Subcutaneous adipose tissue (tissue), 4 donors: ENCODE results near the gene TWIST2. TPM values are rescaled to one million over a fixed set of nuclear protein-coding genes. Genes with fewer than 3 reads are reported as not detected.

ENCODE experiments used
- total RNA-seq, 4 donors: library from RNA; depleted of rRNA; stranded (reverse); fragments of >200 nt; gene quantifications; one replicate each; pipeline ENCODE4 v1.1.0, GENCODE V29; 2016
- TF ChIP-seq, protein P1 (sequence below): fragments of 450-650 bp; IDR thresholded peaks from one replicate; pipeline ENCODE4 v1.5.1; 2016; ENCODE audit warnings: low read depth, mild to moderate bottlenecking, control low read depth, antibody characterized with exemption, moderate library complexity

Gene TWIST2
- total RNA-seq, 4 donors from 2014 or later, result 90.8 to 282 (median 125) TPM

DNA sequence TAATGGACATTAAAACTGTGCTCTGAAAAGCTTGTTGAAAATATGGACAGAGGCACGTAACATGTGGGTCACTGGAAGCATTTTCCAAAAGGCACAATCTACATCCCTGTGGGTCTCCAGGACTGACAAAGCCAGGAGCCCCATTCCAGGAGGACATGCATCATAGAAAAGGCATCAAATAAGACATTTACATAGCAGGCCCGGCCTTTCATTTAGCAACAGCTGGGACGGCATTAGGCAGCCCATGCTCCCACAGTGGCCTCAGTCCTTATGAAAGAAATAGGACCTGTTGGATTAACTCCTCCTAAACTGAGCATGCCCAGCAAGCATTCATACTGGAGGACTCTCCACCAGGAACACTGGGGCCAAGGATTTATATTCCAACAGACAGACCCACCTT lies 72.2 kb downstream of the TWIST2 start:
- TF ChIP-seq, protein P1, sequence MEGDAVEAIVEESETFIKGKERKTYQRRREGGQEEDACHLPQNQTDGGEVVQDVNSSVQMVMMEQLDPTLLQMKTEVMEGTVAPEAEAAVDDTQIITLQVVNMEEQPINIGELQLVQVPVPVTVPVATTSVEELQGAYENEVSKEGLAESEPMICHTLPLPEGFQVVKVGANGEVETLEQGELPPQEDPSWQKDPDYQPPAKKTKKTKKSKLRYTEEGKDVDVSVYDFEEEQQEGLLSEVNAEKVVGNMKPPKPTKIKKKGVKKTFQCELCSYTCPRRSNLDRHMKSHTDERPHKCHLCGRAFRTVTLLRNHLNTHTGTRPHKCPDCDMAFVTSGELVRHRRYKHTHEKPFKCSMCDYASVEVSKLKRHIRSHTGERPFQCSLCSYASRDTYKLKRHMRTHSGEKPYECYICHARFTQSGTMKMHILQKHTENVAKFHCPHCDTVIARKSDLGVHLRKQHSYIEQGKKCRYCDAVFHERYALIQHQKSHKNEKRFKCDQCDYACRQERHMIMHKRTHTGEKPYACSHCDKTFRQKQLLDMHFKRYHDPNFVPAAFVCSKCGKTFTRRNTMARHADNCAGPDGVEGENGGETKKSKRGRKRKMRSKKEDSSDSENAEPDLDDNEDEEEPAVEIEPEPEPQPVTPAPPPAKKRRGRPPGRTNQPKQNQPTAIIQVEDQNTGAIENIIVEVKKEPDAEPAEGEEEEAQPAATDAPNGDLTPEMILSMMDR, result no peak

DNA sequence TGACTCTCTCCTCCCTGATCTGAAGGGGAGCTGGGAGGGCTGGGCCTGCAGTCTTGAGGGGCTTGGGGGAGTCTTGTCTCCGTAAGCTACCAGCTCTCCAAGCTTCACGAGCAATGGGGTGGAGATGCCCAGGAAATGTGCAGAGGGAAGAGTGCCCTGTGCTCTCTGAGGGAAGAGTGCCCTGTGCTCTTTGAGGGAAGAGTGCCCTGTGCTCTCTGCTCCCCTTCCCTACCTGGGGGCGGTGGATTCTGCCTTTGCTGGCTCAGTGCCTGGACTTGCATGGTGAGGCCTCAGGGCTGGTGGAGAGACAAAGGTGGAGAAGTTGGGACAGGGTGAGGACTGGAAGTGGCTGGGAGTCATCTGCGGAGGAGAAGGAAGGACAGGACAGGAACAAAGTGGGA lies 72.7 kb downstream of the TWIST2 start:
- TF ChIP-seq, protein P1, result no peak

DNA sequence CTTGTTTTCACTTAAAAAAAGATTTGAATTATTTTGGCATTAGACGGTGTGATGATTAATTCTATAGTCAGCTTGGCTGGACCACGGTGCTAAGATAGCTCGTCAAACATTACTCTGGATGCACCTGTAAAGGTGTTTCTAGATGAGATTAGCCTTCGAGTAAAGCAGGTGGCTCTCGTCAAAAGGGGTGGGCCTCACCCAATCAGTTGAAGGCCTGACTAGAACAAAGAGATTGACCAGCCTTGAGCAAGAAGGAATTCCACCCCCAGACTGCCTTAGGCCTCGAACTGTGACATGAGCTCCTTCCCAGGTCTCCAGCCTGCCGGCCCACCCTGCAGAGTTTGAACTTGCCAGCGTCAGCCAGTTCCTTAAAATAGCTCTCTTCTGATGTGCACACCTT lies 73.4 kb downstream of the TWIST2 start:
- TF ChIP-seq, protein P1, result no peak

DNA sequence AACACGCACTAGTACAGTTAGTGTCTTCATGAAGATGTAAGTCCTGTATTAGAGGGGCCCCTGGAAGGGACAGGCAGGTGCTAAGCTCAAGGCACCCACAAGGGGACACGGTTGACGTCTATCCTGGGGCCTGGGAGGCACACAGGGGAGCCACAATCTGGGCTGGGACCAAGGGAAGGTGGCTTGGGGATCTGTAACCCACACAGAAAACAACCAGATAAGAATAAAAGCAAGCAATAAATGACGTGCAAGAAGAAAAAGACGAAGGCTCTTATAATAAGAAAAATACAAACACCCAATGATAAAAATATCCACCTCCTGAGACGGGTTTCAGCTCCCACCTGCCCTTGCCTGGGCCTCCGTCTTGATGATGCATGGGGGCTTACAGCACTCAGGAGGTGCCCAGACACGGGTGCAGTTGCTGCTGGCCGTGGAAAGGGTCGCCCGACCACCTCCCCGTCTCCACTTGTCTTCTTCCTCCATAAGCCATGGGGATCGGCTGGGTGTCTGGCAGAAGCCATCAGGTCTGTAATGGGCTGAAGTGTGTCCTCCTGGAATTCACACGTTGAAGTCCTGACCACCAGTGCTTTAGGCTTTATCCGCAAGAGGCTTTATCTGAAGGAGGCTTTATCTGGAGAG lies 73.9 kb downstream of the TWIST2 start:
- TF ChIP-seq, protein P1, result no peak

DNA sequence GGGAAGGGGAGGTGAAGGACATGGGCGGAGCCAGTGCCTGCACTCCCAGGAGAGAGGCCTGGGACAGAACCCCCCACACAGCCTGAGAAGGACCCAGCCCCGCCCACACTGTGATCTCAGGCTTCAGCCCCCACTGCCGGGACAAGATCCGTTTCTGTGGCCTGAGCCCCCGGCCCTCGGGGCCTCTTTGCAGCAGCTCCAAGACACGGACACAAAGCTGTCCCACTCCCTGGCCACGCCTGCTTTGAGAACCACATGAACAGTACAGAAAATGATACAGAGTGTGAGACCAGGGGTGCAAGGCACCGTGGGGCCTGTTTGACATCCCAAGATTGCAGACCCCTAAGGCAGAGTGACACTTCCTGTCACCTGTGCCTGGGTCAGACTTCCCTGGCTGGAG lies 74.5 kb downstream of the TWIST2 start:
- TF ChIP-seq, protein P1, result no peak

DNA sequence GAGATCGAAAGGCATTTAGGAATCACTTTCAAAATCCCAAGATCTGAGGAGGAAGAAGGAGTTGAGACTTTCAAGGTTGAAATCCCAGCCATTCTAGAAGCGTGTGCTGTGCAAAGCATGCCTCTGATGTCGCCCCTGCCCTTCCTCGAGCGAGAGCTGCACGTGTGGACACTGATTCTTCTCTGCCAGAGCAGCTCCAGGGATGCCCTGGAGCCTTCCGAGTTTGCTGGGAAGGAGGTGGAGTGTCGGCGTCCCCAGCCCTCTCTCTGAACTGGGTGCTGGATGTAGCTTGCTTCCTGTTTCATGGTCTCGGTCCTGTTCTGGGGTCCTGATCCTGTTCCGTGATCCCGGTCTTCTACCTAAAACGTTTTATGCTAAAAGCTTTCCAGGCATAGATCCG lies 76.1 kb downstream of the TWIST2 start:
- TF ChIP-seq, protein P1, result no peak

DNA sequence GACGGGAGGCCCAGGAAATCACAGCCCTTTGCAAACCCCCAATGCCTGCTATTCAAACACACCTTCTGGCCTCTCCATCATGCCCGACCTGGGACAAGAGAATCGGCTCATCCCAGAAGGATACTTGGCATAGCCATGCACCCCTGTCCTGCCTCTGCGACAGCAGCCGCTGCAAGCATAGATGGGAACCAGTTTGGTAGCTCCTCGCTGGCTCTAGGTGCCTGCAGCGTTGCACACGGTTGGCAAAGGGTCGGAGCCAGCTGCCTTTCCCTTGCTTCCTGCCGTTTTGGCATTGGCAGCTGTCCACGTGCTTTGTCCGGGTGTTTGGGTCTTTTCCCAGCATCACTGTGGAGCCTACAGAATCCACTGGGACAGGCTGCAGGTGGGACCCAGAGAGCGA lies 76.9 kb downstream of the TWIST2 start:
- TF ChIP-seq, protein P1, result no peak
